ENCODE results near the gene RYR3. TPM values are rescaled to one million over a fixed set of nuclear protein-coding genes. Genes with fewer than 3 reads are reported as not detected.

RYR3 gene
- total and polyA plus RNA-seq, 2 donors (not counting 1 experiment from before 2014, with no cell fraction given), result 0.17 TPM; not detected in 1

DNA sequence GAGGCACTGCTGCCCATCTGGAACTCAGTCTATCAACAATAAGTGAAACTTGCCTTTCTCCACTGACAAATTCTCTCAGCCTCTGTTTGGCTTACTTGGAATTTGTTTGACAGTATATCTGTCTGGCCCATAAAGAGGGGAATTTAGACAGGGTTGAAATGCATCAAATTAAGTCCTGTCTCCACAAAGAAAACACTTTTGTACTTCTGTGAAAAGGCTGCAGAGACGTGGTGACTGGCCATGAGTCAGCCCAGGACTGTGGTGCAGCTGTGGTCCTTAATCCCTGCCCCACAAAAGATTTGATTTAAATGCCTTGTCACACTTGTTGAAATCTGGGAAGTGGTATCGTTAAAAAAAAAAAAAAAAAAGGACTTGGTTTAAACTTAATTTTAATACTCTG is 47.5 kb downstream of the RYR3 start:
- Histone ChIP-seq H3K27ac (ENCODE audit: insufficient read depth, low read length) (no peak overlapping the region), H3K79me2 (ENCODE audit: control insufficient read depth, insufficient read depth, low read length) (no peaks in the 10 kb centered on the region), H3K4me2 (ENCODE audit: extremely low read depth, insufficient read depth, low read length) (no peak overlapping the region), H2AFZ (ENCODE audit: low read length) (no peak overlapping the region), H3K36me3 (ENCODE audit: control insufficient read depth, insufficient read depth, low read length) (no peaks in the 10 kb centered on the region), H3K9me3 (ENCODE audit: control insufficient read depth, insufficient read depth, low read depth, low read length) (no peaks in the 10 kb centered on the region), H3K9ac (ENCODE audit: insufficient read depth, low read length) (no peak overlapping the region), H4K20me1 (ENCODE audit: control insufficient read depth, extremely low read depth, insufficient read depth, low read length) (no peaks in the 10 kb centered on the region), H3K4me3 (replicated peaks in 1 of 4; ENCODE audit: control extremely low read depth in 1 of 4, insufficient read depth in 1 of 4, low read depth in 3 of 4, low read length in 4 of 4) (no peak overlapping the region), H3K27me3 (ENCODE audit: control insufficient read depth, insufficient read depth, low read length) (no peaks in the 10 kb centered on the region), H3K4me1 (ENCODE audit: control insufficient read depth, extremely low read depth, insufficient read depth, low read length) (no peaks in the 10 kb centered on the region)
- no peak for TF ChIP-seq EZH2 (IDR thresholded peaks at IDR 0.05; ENCODE audit: low read length, missing control alignments)
- TF ChIP-seq, protein P1, sequence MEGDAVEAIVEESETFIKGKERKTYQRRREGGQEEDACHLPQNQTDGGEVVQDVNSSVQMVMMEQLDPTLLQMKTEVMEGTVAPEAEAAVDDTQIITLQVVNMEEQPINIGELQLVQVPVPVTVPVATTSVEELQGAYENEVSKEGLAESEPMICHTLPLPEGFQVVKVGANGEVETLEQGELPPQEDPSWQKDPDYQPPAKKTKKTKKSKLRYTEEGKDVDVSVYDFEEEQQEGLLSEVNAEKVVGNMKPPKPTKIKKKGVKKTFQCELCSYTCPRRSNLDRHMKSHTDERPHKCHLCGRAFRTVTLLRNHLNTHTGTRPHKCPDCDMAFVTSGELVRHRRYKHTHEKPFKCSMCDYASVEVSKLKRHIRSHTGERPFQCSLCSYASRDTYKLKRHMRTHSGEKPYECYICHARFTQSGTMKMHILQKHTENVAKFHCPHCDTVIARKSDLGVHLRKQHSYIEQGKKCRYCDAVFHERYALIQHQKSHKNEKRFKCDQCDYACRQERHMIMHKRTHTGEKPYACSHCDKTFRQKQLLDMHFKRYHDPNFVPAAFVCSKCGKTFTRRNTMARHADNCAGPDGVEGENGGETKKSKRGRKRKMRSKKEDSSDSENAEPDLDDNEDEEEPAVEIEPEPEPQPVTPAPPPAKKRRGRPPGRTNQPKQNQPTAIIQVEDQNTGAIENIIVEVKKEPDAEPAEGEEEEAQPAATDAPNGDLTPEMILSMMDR (conservative IDR thresholded peaks at IDR 0.05 in 1 of 2, IDR thresholded peaks at IDR 0.05 in 1 of 2; ENCODE audit: low read depth in 1 of 2, low read length in 2 of 2), result no peak
- peak in 1 of 2 donors; percentile 9 for DNase-seq (ENCODE audit: low read depth in 2 of 2)

DNA sequence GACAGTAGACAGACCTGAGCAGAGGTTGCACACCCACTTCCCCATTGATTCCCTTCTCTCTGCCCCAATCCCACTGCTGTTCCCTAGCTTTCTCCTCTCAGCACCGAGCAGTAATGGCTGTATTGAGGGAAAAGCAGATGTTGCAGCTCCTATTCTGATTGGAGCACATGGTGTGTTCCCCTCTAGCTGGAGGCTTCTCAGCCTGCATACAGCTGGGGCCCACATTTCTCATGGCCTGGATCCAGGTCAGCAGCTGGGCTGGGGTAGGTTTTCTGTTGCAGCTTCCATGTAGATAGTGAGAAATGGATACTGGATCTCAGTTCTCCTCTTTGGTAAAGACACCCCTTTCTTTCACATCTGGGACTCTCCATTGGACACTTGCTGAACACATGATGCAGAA is 50.1 kb downstream of the RYR3 start:
- no peak overlapping the region for H3K27ac ChIP-seq (ENCODE audit: insufficient read depth, low read length)
- no peaks in the 10 kb centered on the region for H3K4me1 ChIP-seq (ENCODE audit: control insufficient read depth, extremely low read depth, insufficient read depth, low read length)
- no peaks in the 10 kb centered on the region for H4K20me1 ChIP-seq (ENCODE audit: control insufficient read depth, extremely low read depth, insufficient read depth, low read length)
- no peak overlapping the region for H3K4me2 ChIP-seq (ENCODE audit: extremely low read depth, insufficient read depth, low read length)
- no peaks in the 10 kb centered on the region for H3K27me3 ChIP-seq (ENCODE audit: control insufficient read depth, insufficient read depth, low read length)
- H3K36me3 ChIP-seq (ENCODE audit: control insufficient read depth, insufficient read depth, low read length), result no peaks in the 10 kb centered on the region
- no peak for DNase-seq (ENCODE audit: low read depth in 2 of 2)
- no peak overlapping the region for H3K4me3 ChIP-seq (replicated peaks in 1 of 4; ENCODE audit: control extremely low read depth in 1 of 4, insufficient read depth in 1 of 4, low read depth in 3 of 4, low read length in 4 of 4)
- TF ChIP-seq EZH2 (IDR thresholded peaks at IDR 0.05; ENCODE audit: low read length, missing control alignments), result no peak
- TF ChIP-seq, protein P1 (conservative IDR thresholded peaks at IDR 0.05 in 1 of 2, IDR thresholded peaks at IDR 0.05 in 1 of 2; ENCODE audit: low read depth in 1 of 2, low read length in 2 of 2), result no peak
- H3K9me3 ChIP-seq (ENCODE audit: control insufficient read depth, insufficient read depth, low read depth, low read length), result no peaks in the 10 kb centered on the region
- no peak overlapping the region for H2AFZ ChIP-seq (ENCODE audit: low read length)
- H3K9ac ChIP-seq (ENCODE audit: insufficient read depth, low read length), result no peak overlapping the region
- no peaks in the 10 kb centered on the region for H3K79me2 ChIP-seq (ENCODE audit: control insufficient read depth, insufficient read depth, low read length)

DNA sequence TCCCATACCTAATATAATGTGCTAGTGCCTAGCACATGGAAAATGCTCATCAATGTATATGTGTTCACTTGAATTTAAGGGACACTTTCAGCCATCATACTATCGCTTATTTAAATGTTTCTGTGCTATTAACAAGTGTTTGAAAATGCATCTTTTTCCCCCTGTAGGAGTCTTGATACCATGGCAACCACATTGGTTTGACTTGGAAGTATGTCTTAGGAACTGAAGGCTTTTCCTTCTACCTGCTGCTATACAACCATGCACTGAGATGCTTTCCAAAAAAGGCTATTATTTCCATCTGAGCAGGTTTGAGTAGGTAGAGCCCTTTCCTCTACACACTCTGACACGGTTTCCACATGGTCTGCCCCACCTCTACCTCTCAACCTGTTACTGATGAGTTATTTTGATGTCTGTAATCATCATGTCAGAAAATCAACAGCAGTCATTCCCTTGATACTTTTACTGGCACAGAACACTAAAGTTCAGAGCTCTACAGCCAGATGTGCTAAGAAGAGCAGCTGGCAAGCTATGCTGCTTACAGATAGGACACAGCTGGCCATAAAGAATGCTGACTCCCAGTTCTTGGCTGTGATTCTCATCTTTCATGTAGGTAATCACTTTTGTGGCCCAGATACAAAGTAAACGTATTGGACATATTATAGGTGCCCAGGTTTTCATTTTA is 59.3 kb downstream of the RYR3 start:
- H3K36me3 ChIP-seq (ENCODE audit: control insufficient read depth, insufficient read depth, low read length), result no peaks in the 10 kb centered on the region
- no peak overlapping the region for H3K4me3 ChIP-seq (replicated peaks in 1 of 4; ENCODE audit: control extremely low read depth in 1 of 4, insufficient read depth in 1 of 4, low read depth in 3 of 4, low read length in 4 of 4)
- H3K4me1 ChIP-seq (ENCODE audit: control insufficient read depth, extremely low read depth, insufficient read depth, low read length), result no peaks in the 10 kb centered on the region
- H3K27ac ChIP-seq (ENCODE audit: insufficient read depth, low read length), result no peak overlapping the region
- H3K4me2 ChIP-seq (ENCODE audit: extremely low read depth, insufficient read depth, low read length), result no peak overlapping the region
- H3K27me3 ChIP-seq (ENCODE audit: control insufficient read depth, insufficient read depth, low read length), result no peaks in the 10 kb centered on the region
- no peak for TF ChIP-seq EZH2 (IDR thresholded peaks at IDR 0.05; ENCODE audit: low read length, missing control alignments)
- TF ChIP-seq, protein P1 (conservative IDR thresholded peaks at IDR 0.05 in 1 of 2, IDR thresholded peaks at IDR 0.05 in 1 of 2; ENCODE audit: low read depth in 1 of 2, low read length in 2 of 2), result no peak
- no peaks in the 10 kb centered on the region for H3K9me3 ChIP-seq (ENCODE audit: control insufficient read depth, insufficient read depth, low read depth, low read length)
- no peak overlapping the region for H2AFZ ChIP-seq (ENCODE audit: low read length)
- DNase-seq (ENCODE audit: low read depth in 2 of 2), result no peak
- peaks cover 1% of the 10 kb centered on the region for H4K20me1 ChIP-seq (ENCODE audit: control insufficient read depth, extremely low read depth, insufficient read depth, low read length)
- H3K9ac ChIP-seq (ENCODE audit: insufficient read depth, low read length), result no peak overlapping the region
- H3K79me2 ChIP-seq (ENCODE audit: control insufficient read depth, insufficient read depth, low read length), result no peaks in the 10 kb centered on the region
